Body of pancreas (tissue), 4 donors: ENCODE measurements around the gene CXCR6.

Source experiments
- POLR2A ChIP-seq, 3 donors: fragments of 450-650 bp; IDR thresholded peaks; one replicate each; pipeline ENCODE4 v1.6.1; 2016; ENCODE audit warnings: antibody characterized with exemption in 3 of 3, mild to moderate bottlenecking in 2 of 3
- TF ChIP-seq, protein P1 (sequence below), 7 experiments: fragments of 450-650 bp in 4 of 7; fragments of 200-600 bp in 3 of 7; sonication (generic) in 3 of 7; IDR thresholded peaks; one replicate each; pipeline ENCODE4 v1.5.1; 2016 to 2019; ENCODE audit warnings: antibody characterized with exemption in 7 of 7

DNA sequence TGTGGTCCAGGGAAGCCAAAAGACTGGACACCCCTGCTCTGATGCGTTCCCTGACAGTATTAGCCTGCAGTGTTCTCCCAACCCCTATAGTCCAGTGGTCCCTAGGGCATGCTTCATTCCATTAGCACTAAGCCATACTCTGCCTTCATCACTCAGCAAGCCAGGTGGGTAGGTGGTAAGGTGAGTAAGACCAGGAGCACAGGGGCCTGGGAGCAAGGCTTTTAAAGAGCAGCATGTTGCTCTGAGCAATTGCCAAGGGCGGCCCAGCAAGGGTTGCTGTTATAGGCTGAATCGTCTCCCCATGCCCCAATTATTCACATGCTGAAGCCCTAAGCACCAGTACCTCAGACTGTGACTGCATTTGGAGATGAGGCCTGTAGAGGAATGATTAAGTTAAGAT, 11.0 kb downstream of the CXCR6 start:
- TF ChIP-seq, protein P1, sequence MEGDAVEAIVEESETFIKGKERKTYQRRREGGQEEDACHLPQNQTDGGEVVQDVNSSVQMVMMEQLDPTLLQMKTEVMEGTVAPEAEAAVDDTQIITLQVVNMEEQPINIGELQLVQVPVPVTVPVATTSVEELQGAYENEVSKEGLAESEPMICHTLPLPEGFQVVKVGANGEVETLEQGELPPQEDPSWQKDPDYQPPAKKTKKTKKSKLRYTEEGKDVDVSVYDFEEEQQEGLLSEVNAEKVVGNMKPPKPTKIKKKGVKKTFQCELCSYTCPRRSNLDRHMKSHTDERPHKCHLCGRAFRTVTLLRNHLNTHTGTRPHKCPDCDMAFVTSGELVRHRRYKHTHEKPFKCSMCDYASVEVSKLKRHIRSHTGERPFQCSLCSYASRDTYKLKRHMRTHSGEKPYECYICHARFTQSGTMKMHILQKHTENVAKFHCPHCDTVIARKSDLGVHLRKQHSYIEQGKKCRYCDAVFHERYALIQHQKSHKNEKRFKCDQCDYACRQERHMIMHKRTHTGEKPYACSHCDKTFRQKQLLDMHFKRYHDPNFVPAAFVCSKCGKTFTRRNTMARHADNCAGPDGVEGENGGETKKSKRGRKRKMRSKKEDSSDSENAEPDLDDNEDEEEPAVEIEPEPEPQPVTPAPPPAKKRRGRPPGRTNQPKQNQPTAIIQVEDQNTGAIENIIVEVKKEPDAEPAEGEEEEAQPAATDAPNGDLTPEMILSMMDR (IDR thresholded peaks at IDR 0.05), result no peak
- TF ChIP-seq POLR2A (IDR thresholded peaks at IDR 0.05), result no peak
